ENCODE results near the gene ATXN1L.

The ATXN1L gene

GRCh38 chr16:71889147-71889546 lies 43.4 kb downstream of the ATXN1L start:
- H3K27ac ChIP-seq, result no peak overlapping the region
- no peak for TF ChIP-seq CTCF (IDR thresholded peaks at IDR 0.05)
- no peaks in the 10 kb centered on the region for H3K9me3 ChIP-seq
- no peaks in the 10 kb centered on the region for H3K36me3 ChIP-seq
- no peak for DNase-seq
- H3K27me3 ChIP-seq, result no peaks in the 10 kb centered on the region
- peaks cover 0 to 5% (median 2%) of the 10 kb centered on the region in 4 donors for H3K4me1 ChIP-seq
- H3K4me3 ChIP-seq, result no peak overlapping the region
- intact Hi-C loops (cut with DNase I; ENCODE audit: low total_unique reads), result no loop called here

- H3K27me3 ChIP-seq, result no peaks in the 10 kb centered on the region
- intact Hi-C loops (cut with DNase I; ENCODE audit: low total_unique reads), result loop anchor here (2.0 kb wide), 1 partner anchor 75 kb away; no protein-coding TSS in a partner anchor
- peak overlapping the region; percentile 94 to 97 for H3K27ac ChIP-seq
- no peak for TF ChIP-seq CTCF (IDR thresholded peaks at IDR 0.05)
- peaks cover 0 to 33% (median 16%) of the 10 kb centered on the region in 4 donors for H3K4me1 ChIP-seq
- DNase-seq, result no peak
- H3K9me3 ChIP-seq, result no peaks in the 10 kb centered on the region
- H3K36me3 ChIP-seq, result no peaks in the 10 kb centered on the region
- H3K4me3 ChIP-seq, result peak overlapping the region; percentile 79 to 83
Observed at GRCh38 chr16:71893888-71894228, 48.1 kb downstream of the ATXN1L start.

- H3K36me3 ChIP-seq, result no peaks in the 10 kb centered on the region
- H3K4me1 ChIP-seq, result peaks cover 0 to 38% (median 19%) of the 10 kb centered on the region in 4 donors
- intact Hi-C loops (cut with DNase I; ENCODE audit: low total_unique reads), result loop anchor here (2.0 kb wide), 1 partner anchor 76 kb away; no protein-coding TSS in a partner anchor
- TF ChIP-seq CTCF (IDR thresholded peaks at IDR 0.05), result no peak
- peak overlapping the region; percentile 94 to 97 for H3K27ac ChIP-seq
- H3K9me3 ChIP-seq, result no peaks in the 10 kb centered on the region
- no peaks in the 10 kb centered on the region for H3K27me3 ChIP-seq
- peak overlapping the region; percentile 79 to 83 for H3K4me3 ChIP-seq
- peak; percentile 69 to 74 for DNase-seq
Observed at GRCh38 chr16:71894229-71894920, 48.6 kb downstream of the ATXN1L start.

GRCh38 chr16:71894921-71895678 lies 49.3 kb downstream of the ATXN1L start, which contains the start of gene IST1:
TSS of gene IST1 (plus strand) at chr16:71895531. CDS start at chr16:71915641, 20,110 bp downstream.
- peak; percentile 98 to 99 for DNase-seq
- intact Hi-C loops (cut with DNase I; ENCODE audit: low total_unique reads), result loop anchor here (2.0 to 5.0 kb wide), 2 partner anchors 76 to 88 kb away; partner anchors contain the start of gene AP1G1
- no peak for TF ChIP-seq CTCF (IDR thresholded peaks at IDR 0.05)
- Histone ChIP-seq H3K4me3 (peak within 1 kb of the TSS; percentile 79 to 83), H3K27me3 (no peaks in the 10 kb centered on the region), H3K9me3 (no peaks in the 10 kb centered on the region), H3K36me3 (no peaks in the 10 kb centered on the region), H3K27ac (peak within 1 kb of the TSS; percentile 94 to 97), H3K4me1 (peaks cover 0 to 45% (median 22%) of the 10 kb centered on the region in 4 donors)

GRCh38 chr16:71895679-71896365 lies 50.0 kb downstream of the ATXN1L start:
- no peak for DNase-seq

More at GRCh38 chr16:71895679-71896365, 50.0 kb downstream of the ATXN1L start:
- Histone ChIP-seq H3K27me3 (no peaks in the 10 kb centered on the region), H3K4me3 (peak overlapping the region; percentile 79 to 83), H3K9me3 (no peaks in the 10 kb centered on the region), H3K4me1 (peaks cover 0 to 52% (median 24%) of the 10 kb centered on the region in 4 donors), H3K27ac (peak overlapping the region; percentile 94 to 97), H3K36me3 (no peaks in the 10 kb centered on the region)
- intact Hi-C loops (cut with DNase I; ENCODE audit: low total_unique reads), result loop anchor here (2.0 to 5.0 kb wide), 2 partner anchors 77 to 89 kb away; partner anchors contain the start of gene AP1G1
- no peak for TF ChIP-seq CTCF (IDR thresholded peaks at IDR 0.05)
